Lung (tissue), 12 donors: ENCODE measurements around the gene UBXN11. TPM values are rescaled to one million over a fixed set of nuclear protein-coding genes. Genes with fewer than 3 reads are reported as not detected.

Source experiments
- ATAC-seq: fragments of 200-7000 bp; cut with Tn5 transposase; one replicate; pipeline ENCODE4 v1.9.1; 2020; ENCODE audit warnings: moderate number of reproducible peaks; ENCODE audit not compliant: insufficient read depth, low FRiP score
- DNase-seq, 3 donors: peaks; one replicate each; pipeline ENCODE4 v3.0.0-alpha.2; 2013 to 2017
- H3K27ac ChIP-seq, 2 donors: one replicate each; pipeline ENCODE4 v1.5.1; 2013; ENCODE audit warnings: mild to moderate bottlenecking in 2 of 2, moderate library complexity in 2 of 2, control low read depth in 1 of 2, inconsistent platforms in 1 of 2, low read depth in 1 of 2, low read length in 1 of 2
- H3K27me3 ChIP-seq, 3 donors: one replicate each; pipeline ENCODE4 v1.5.1; 2013; ENCODE audit warnings: low read length in 2 of 3; ENCODE audit not compliant: control insufficient read depth in 3 of 3, insufficient read depth in 3 of 3
- H3K36me3 ChIP-seq, 4 donors: one replicate each; pipeline ENCODE4 v1.5.1; 2013; ENCODE audit warnings: low read length in 4 of 4, mild to moderate bottlenecking in 1 of 4, moderate library complexity in 1 of 4; ENCODE audit not compliant: control insufficient read depth in 4 of 4, insufficient read depth in 4 of 4
- H3K4me1 ChIP-seq, 5 donors: one replicate each; pipeline ENCODE4 v1.5.1; 2013; ENCODE audit warnings: low read length in 5 of 5, mild to moderate bottlenecking in 2 of 5, moderate library complexity in 1 of 5; ENCODE audit not compliant: control insufficient read depth in 5 of 5, insufficient read depth in 5 of 5
- H3K4me3 ChIP-seq: one replicate; pipeline ENCODE4 v1.5.1; 2013; ENCODE audit warnings: mild to moderate bottlenecking, control low read depth, moderate library complexity
- H3K9ac ChIP-seq, 2 donors: one replicate each; pipeline ENCODE4 v1.5.1; 2013; ENCODE audit warnings: low read length in 2 of 2, control low read depth in 1 of 2; ENCODE audit not compliant: insufficient read depth in 1 of 2
- H3K9me3 ChIP-seq, 4 donors: one replicate each; pipeline ENCODE4 v1.5.1; 2013; ENCODE audit warnings: low read length in 3 of 4, mild to moderate bottlenecking in 1 of 4, moderate library complexity in 1 of 4; ENCODE audit not compliant: control insufficient read depth in 4 of 4, insufficient read depth in 3 of 4
- CTCF ChIP-seq: IDR thresholded peaks from 2 replicates; pipeline ENCODE4 v1.5.1; 2012; ENCODE audit warnings: mild to moderate bottlenecking; ENCODE audit errors: control extremely low read depth, extremely low read depth
- WGBS, 2 donors: extraction: QIAGEN DNeasy Blood & Tissue Kit; methylation state at CpG; one replicate each; pipeline ENCODE4 v1.1.7; 2013; 5-methylcytosine and 5-hydroxymethylcytosine counted together
- polyA plus RNA-seq, 2 donors: library from polyadenylated mRNA; stranded (reverse); fragments of 200-250 nt; gene quantifications; one replicate each; pipeline ENCODE4 v1.2.1, GENCODE V29; 2013
- total RNA-seq, 2 donors: library from RNA; depleted of rRNA in 1 of 2; stranded (reverse); fragments of >200 nt in 1 of 2; gene quantifications; one replicate each; pipeline ENCODE4 v1.2.1, GENCODE V29; 2014 to 2021
- donor health status: control.
- donor health status: control.
- donor health status: Bipolar disorder and iron deficiency.
- donor health status: healthy.
- donor health status: DM: yes; HTN: yes; CAD: no.

UBXN11 gene
- total and polyA plus RNA-seq, 4 donors, result 20.1 to 82.1 (median 54.9) TPM

- no peak for DNase-seq
- Histone ChIP-seq H3K4me1 (peaks cover 0 to 11% (median 0%) of the 10 kb centered on the region in 5 donors), H3K27me3 (peaks cover 0 to 2% (median 0%) of the 10 kb centered on the region in 3 donors), H3K9ac (no peak overlapping the region), H3K36me3 (no peaks in the 10 kb centered on the region), H3K27ac (no peak overlapping the region), H3K9me3 (no peaks in the 10 kb centered on the region), H3K4me3 (no peak overlapping the region)
- WGBS, 2 donors, result 85 to 91% methylated on average over 12 of the region's 12 CpGs
- no peak for TF ChIP-seq CTCF
- ATAC-seq, result peak; percentile 24
These were observed 45.3 kb upstream of the UBXN11 start for GRCh38 chr1:26351590-26352337.

GRCh38 chr1:26350701-26351589 lies 44.5 kb upstream of the UBXN11 start:
- H3K36me3 ChIP-seq, result no peaks in the 10 kb centered on the region
- no peaks in the 10 kb centered on the region for H3K27me3 ChIP-seq
- DNase-seq, result no peak
- TF ChIP-seq CTCF, result no peak
- no peak for ATAC-seq
- H3K4me3 ChIP-seq, result no peak overlapping the region
- no peaks in the 10 kb centered on the region for H3K9me3 ChIP-seq
- H3K4me1 ChIP-seq, result peaks cover 0 to 11% (median 0%) of the 10 kb centered on the region in 5 donors
- peak overlapping the region in 1 of 2 donors; percentile 27 for H3K27ac ChIP-seq
- H3K9ac ChIP-seq, result no peak overlapping the region
- WGBS, 2 donors, result 85 to 88% methylated on average over 9 of the region's 9 CpGs

- Histone ChIP-seq H3K27me3 (no peaks in the 10 kb centered on the region), H3K36me3 (no peaks in the 10 kb centered on the region), H3K9ac (no peak overlapping the region), H3K9me3 (no peaks in the 10 kb centered on the region), H3K27ac (no peak overlapping the region), H3K4me1 (peaks cover 0 to 11% (median 0%) of the 10 kb centered on the region in 5 donors), H3K4me3 (no peak overlapping the region)
- no peak for ATAC-seq
- WGBS, 2 donors, result 81 to 91% methylated on average over 2 of the region's 2 CpGs
- DNase-seq, result no peak
- TF ChIP-seq CTCF, result no peak
These were observed 43.9 kb upstream of the UBXN11 start for GRCh38 chr1:26350343-26350700.
